Mesothelial cell of epicardium (in vitro differentiated cells): Measurements from ENCODE around the gene SLC35G6. TPM values are rescaled to one million over a fixed set of nuclear protein-coding genes. Genes with fewer than 3 reads are reported as not detected.

ENCODE experiments used
- DNase-seq, 2 experiments: peaks; one replicate each; pipeline ENCODE4 v3.0.0; 2021; ENCODE audit warnings: low spot score in 2 of 2; ENCODE audit not compliant: unreplicated experiment in 2 of 2
- H3K27ac Mint-ChIP-seq: 2 replicates; pipeline ENCODE4 v1.8.0; 2021; ENCODE audit warnings: mixed read lengths
- H3K27me3 Mint-ChIP-seq: 2 replicates; pipeline ENCODE4 v1.8.0; 2021; ENCODE audit warnings: low read depth, mixed read lengths
- H3K36me3 Mint-ChIP-seq: 2 replicates; pipeline ENCODE4 v1.8.0; 2021; ENCODE audit warnings: mixed read lengths
- H3K4me1 Mint-ChIP-seq: 2 replicates; pipeline ENCODE4 v1.8.0; 2021; ENCODE audit warnings: mixed read lengths
- H3K4me3 Mint-ChIP-seq: 2 replicates; pipeline ENCODE4 v1.8.0; 2021; ENCODE audit warnings: mild to moderate bottlenecking, moderate library complexity, mixed read lengths
- H3K9me3 Mint-ChIP-seq: 2 replicates; pipeline ENCODE4 v1.8.0; 2021; ENCODE audit warnings: mixed read lengths
- total RNA-seq: library from RNA; stranded (reverse); gene quantifications from 3 replicates; pipeline ENCODE4 v1.2.1, GENCODE V29; 2021
- TF ChIP-seq, protein P1 (sequence below): fragments of 200-600 bp; sonication (generic); IDR thresholded peaks from one replicate; pipeline ENCODE4 v1.5.0; 2021; ENCODE audit warnings: antibody characterized with exemption; ENCODE audit not compliant: unreplicated experiment

Gene SLC35G6
- total RNA-seq, 1 donor from 2014 or later = not detected

DNA sequence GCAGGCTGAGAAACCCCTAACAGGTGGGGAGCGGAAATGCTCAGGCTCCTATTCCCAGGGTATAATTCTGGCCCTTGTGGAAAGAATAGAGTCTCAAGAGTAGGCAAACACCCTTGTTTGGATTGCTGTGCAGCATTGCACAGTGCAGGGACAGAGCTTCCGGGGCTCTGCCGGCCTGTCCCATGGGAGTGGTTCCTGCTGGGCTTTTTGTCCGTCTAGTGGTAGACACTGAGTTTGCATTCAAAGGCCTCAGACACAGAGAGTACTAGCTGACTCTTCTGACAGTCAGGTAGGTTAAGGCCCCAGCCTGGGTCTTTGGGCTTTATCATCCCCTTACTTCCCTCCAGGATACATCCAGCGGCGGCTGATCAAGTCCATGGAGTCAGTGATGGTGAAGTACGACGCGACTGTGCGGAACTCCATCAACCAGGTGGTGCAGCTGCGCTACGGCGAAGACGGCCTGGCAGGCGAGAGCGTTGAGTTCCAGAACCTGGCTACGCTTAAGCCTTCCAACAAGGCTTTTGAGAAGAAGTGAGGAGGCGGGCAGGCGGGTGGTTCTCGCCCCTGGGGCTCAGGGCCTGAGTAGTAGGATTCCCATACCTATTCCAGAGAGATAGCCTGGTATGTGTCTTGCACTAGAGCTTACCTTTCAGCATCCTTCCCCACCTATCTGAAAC lies 21.1 kb downstream of the SLC35G6 start:
- Mint-ChIP-seq H3K4me1 (no peaks in the 10 kb centered on the region), H3K9me3 (no peaks in the 10 kb centered on the region), H3K4me3 (no peak overlapping the region), H3K36me3 (peaks cover 54% of the 10 kb centered on the region), H3K27me3 (no peaks in the 10 kb centered on the region), H3K27ac (no peak overlapping the region)
- TF ChIP-seq, protein P1, sequence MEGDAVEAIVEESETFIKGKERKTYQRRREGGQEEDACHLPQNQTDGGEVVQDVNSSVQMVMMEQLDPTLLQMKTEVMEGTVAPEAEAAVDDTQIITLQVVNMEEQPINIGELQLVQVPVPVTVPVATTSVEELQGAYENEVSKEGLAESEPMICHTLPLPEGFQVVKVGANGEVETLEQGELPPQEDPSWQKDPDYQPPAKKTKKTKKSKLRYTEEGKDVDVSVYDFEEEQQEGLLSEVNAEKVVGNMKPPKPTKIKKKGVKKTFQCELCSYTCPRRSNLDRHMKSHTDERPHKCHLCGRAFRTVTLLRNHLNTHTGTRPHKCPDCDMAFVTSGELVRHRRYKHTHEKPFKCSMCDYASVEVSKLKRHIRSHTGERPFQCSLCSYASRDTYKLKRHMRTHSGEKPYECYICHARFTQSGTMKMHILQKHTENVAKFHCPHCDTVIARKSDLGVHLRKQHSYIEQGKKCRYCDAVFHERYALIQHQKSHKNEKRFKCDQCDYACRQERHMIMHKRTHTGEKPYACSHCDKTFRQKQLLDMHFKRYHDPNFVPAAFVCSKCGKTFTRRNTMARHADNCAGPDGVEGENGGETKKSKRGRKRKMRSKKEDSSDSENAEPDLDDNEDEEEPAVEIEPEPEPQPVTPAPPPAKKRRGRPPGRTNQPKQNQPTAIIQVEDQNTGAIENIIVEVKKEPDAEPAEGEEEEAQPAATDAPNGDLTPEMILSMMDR = no peak
- no peak for DNase-seq

DNA sequence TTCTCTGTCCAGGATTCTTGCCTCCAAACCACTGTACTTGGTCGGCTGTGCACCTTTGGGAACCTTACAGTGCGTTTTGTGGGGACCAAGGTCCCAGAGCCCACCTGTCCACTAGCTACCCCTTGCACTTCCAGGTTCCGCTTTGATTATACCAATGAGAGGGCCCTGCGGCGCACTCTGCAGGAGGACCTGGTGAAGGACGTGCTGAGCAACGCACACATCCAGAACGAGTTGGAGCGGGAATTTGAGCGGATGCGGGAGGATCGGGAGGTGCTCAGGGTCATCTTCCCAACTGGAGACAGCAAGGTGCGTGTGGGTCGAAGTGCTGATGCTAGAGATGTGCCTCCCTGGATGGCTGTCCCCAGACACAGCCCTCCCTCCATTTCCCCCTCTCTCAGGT lies 21.7 kb downstream of the SLC35G6 start:
- Mint-ChIP-seq H3K27me3 (no peaks in the 10 kb centered on the region), H3K4me1 (no peaks in the 10 kb centered on the region), H3K36me3 (peaks cover 55% of the 10 kb centered on the region), H3K9me3 (no peaks in the 10 kb centered on the region), H3K4me3 (no peak overlapping the region), H3K27ac (no peak overlapping the region)
- DNase-seq = no peak
- TF ChIP-seq, protein P1 = no peak

DNA sequence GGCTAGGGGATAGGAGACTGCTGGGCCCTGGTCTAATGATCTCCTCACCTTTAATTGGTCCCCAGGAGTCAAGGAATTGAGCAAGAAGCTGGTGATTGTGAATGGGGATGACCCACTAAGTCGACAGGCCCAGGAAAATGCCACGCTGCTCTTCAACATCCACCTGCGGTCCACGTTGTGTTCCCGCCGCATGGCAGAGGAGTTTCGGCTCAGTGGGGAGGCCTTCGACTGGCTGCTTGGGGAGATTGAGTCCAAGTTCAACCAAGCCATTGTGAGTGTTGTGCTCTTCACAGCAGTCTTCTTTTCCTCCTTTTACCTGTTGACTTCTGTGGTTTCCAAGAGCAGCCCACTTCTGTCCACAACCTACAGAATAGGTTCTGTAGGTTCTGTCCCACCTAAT lies 22.3 kb downstream of the SLC35G6 start:
- H3K36me3 Mint-ChIP-seq = peaks cover 57% of the 10 kb centered on the region

DNA sequence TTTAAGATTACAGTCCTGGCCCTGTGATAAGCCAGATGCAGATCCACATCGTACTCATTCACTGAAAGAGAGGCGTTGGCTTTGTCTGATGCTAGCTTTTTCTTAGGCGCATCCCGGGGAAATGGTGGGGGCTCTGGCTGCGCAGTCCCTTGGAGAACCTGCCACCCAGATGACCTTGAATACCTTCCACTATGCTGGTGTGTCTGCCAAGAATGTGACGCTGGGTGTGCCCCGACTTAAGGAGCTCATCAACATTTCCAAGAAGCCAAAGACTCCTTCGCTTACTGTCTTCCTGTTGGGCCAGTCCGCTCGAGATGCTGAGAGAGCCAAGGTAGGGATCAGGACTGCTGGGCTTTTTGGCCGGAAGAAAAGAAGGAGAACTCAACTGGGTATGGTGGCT lies 26.9 kb downstream of the SLC35G6 start:
- no peak overlapping the region for H3K27ac Mint-ChIP-seq

More for the DNA sequence above, 22.3 kb downstream of the SLC35G6 start:
- TF ChIP-seq, protein P1 = no peak
- H3K4me3 Mint-ChIP-seq = no peak overlapping the region
- DNase-seq = no peak
- no peaks in the 10 kb centered on the region for H3K4me1 Mint-ChIP-seq
- no peak overlapping the region for H3K27ac Mint-ChIP-seq
- H3K9me3 Mint-ChIP-seq = no peaks in the 10 kb centered on the region
- no peaks in the 10 kb centered on the region for H3K27me3 Mint-ChIP-seq

DNA sequence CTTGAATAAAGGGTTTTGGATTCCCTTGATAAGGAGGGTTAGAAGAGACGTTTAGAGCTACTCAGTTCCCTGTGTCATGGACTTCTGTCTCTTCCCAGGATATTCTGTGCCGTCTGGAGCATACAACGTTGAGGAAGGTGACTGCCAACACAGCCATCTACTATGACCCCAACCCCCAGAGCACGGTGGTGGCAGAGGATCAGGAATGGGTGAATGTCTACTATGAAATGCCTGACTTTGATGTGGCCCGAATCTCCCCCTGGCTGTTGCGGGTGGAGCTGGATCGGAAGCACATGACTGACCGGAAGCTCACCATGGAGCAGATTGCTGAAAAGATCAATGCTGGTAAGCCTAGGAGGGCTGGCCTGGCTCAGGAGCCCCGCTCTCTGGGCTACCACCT lies 27.6 kb downstream of the SLC35G6 start:
- Mint-ChIP-seq H3K9me3 (no peaks in the 10 kb centered on the region), H3K27me3 (no peaks in the 10 kb centered on the region), H3K27ac (no peak overlapping the region), H3K4me1 (no peaks in the 10 kb centered on the region), H3K4me3 (no peak overlapping the region), H3K36me3 (peaks cover 53% of the 10 kb centered on the region)
- no peak for DNase-seq
- TF ChIP-seq, protein P1 = no peak

More for the DNA sequence above, 26.9 kb downstream of the SLC35G6 start:
- Mint-ChIP-seq H3K9me3 (no peaks in the 10 kb centered on the region), H3K27me3 (no peaks in the 10 kb centered on the region), H3K36me3 (peaks cover 58% of the 10 kb centered on the region), H3K4me1 (no peaks in the 10 kb centered on the region), H3K4me3 (no peak overlapping the region)
- DNase-seq = no peak
- TF ChIP-seq, protein P1 = no peak
